ENCODE results near the gene CPSF4L. TPM values are rescaled to one million over a fixed set of nuclear protein-coding genes. Genes with fewer than 3 reads are reported as not detected.

The CPSF4L gene
- total and polyA plus RNA-seq, 2 of the 13 experiments (the other 11 are each of a cell fraction or from before 2014, with no cell fraction given): 0.73 to 1.6 TPM

- TF ChIP-seq ZNF329 (CRISPR knock-in tag; IDR thresholded peaks at IDR 0.05; ENCODE audit: low read depth) (no peak), BRD4 (CRISPR knock-in tag; IDR thresholded peaks at IDR 0.05) (no peak; the same call in 1 of the 2 replicates), RXRA (CRISPR knock-in tag; IDR thresholded peaks at IDR 0.05) (peak; percentile 86), SIX4 (CRISPR knock-in tag; IDR thresholded peaks at IDR 0.05) (no peak), HNF1B (CRISPR knock-in tag; IDR thresholded peaks at IDR 0.05) (peak; percentile 11; the same call in 1 of the 2 replicates), ARID2 (CRISPR knock-in tag; IDR thresholded peaks at IDR 0.05; ENCODE audit: borderline replicate concordance) (no peak; the same call in 1 of the 2 replicates), MBD4 (IDR thresholded peaks at IDR 0.05; ENCODE audit: borderline replicate concordance, low read length) (no peak), SCMH1 (CRISPR knock-in tag; IDR thresholded peaks at IDR 0.05; ENCODE audit: borderline replicate concordance) (no peak), YY1 (IDR thresholded peaks at IDR 0.05; ENCODE audit: insufficient read depth, insufficient replicate concordance, low read depth, low read length) (peak; percentile 73), DNMT3B (CRISPR knock-in tag; conservative IDR thresholded peaks at IDR 0.05) (peak; percentile 17; the same call in 1 of the 2 replicates), FOSL1 (CRISPR knock-in tag; IDR thresholded peaks at IDR 0.05; ENCODE audit: borderline replicate concordance) (peak; percentile 38; the same call in 1 of the 2 replicates), BRF2 (CRISPR knock-in tag; IDR thresholded peaks at IDR 0.05) (peak; percentile 67; the same call in 1 of the 2 replicates), ASH2L (IDR thresholded peaks at IDR 0.05; ENCODE audit: insufficient read length, low read depth, low read length) (peak; percentile 91), CENPX (CRISPR knock-in tag; IDR thresholded peaks at IDR 0.05) (no peak), ZFP90 (CRISPR knock-in tag; IDR thresholded peaks at IDR 0.05; ENCODE audit: borderline replicate concordance) (peak; percentile 88; the same call in 1 of the 2 replicates), CBX2 (IDR thresholded peaks at IDR 0.05; ENCODE audit: low read depth, low read length) (no peak), CBX2 (CRISPR knock-in tag; IDR thresholded peaks at IDR 0.05; ENCODE audit: low read depth) (no peak), ZNF816 (CRISPR knock-in tag; IDR thresholded peaks at IDR 0.05; ENCODE audit: borderline replicate concordance) (no peak), RBM22 (optimal IDR thresholded peaks at IDR 0.05; ENCODE audit: low read length) (no peak), THAP9 (CRISPR knock-in tag; IDR thresholded peaks at IDR 0.05; ENCODE audit: borderline replicate concordance) (peak; percentile 75), ZNF629 (CRISPR knock-in tag; conservative IDR thresholded peaks at IDR 0.05) (peak; percentile 48), ZNF292 (CRISPR knock-in tag; IDR thresholded peaks at IDR 0.05; ENCODE audit: borderline replicate concordance, low read depth) (peak; percentile 64), ZFP62 (CRISPR knock-in tag; IDR thresholded peaks at IDR 0.05) (no peak; the same call in 1 of the 2 replicates), HNRNPL (IDR thresholded peaks at IDR 0.05; ENCODE audit: low read depth, low read length) (peak; percentile 88), ZNF883 (CRISPR knock-in tag; IDR thresholded peaks at IDR 0.05; ENCODE audit: not compliant biosample characterization) (no peak)
These were observed 434 bp upstream of the CPSF4L start (continued) for GRCh38 chr17:73261952-73262675.

Data from HepG2 (cell line).